NCI-H524 (cell line): ENCODE data around the gene FATE1.
A peak's percentile ranks its signal among the peaks of the same experiment; 100 is the strongest.

ENCODE experiments used
- DNase-seq, 2 experiments: peaks; one replicate each; lab custom pipeline; 2025; lab: John Stamatoyannopoulos, UW

The FATE1 gene

DNA sequence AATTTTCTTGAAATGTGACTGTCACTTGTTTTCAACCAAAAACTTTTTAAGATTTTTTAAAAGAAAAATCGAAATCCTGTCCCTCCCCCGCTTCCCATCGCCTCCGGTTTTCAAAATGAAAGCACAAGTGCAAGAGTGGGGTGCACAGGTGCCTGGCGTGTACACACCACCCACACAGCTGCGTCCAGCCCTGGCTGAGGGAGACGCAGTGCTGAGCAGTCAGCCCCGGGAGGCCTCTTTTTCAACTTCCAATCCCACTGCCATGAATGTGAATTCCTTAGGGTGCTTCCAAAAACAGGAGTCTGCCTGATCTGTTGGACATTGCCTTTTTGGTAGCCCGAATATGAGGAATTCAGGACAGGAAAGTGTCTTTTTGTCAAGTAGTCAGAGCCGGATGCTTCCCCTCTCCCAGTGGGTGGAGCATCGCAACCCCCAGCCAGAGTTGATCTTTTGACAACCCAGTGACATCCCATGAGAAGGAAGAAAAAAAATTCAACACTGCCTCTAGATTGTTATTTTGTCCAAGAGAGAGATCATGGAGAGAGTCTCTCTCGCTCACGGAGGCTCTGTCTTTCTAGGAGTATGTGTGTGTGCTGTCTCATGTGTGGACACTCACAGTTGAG, 11.7 kb upstream of the FATE1 start:
- no peak for DNase-seq

DNA sequence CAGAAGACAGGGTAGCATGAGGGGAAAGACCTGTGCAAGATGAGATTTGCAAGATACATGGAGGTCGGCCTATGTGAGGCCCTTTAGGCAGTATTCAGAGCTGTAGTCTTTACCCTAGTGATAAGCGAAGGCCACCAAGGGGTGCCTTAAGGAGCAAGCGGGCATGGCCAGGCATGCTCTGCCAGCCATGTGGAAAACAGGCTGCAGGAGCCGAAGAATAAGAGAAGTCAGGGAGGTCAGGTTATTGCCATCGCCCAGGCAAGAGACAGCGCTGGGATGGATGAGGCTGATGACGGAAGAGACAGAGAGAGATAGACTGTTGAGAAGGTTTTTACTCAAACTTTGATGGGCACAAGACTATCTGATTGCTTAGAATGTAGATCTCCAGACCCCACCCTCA, 7.0 kb upstream of the FATE1 start:
- DNase-seq: no peak

DNA sequence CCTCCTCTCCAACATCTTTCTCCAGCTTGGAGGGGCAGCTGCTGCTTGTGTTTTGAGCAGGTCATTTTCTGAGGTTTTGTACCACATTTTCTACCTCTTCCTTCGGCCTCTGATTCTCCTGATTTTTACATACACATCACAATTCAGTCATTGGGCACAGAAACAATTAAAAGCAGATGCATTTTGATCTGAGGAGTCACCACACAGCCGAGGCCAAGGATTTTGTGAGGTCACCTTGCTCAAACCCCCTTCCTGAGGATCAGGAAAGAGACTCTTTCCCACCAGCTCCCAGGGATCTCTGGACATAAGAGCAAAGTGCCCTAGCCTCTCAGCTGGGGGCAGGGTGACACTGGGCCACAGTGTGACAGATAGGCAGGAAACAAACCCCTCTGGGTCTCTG, 5.4 kb upstream of the FATE1 start:
- DNase-seq: no peak

DNA sequence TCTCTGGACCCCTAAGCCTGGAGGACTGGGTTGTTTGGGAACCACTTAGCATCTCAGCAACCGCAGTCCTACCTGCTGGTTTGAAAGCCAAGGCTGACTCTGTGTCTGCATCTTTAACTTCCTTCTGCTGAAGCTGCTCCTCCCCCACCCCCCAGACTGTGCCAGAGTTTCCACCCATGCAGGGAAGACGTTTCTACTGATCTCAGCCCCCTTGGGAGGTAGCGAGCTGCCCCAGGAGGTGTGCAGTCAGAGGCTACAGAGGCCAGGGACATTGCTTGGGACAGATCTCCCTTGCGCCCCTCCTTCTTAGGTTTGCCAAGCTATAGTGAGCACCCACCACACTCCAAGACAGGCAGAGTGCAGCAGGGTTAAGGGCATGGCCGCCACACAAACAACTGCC, 4.7 kb upstream of the FATE1 start:
- DNase-seq: no peak

DNA sequence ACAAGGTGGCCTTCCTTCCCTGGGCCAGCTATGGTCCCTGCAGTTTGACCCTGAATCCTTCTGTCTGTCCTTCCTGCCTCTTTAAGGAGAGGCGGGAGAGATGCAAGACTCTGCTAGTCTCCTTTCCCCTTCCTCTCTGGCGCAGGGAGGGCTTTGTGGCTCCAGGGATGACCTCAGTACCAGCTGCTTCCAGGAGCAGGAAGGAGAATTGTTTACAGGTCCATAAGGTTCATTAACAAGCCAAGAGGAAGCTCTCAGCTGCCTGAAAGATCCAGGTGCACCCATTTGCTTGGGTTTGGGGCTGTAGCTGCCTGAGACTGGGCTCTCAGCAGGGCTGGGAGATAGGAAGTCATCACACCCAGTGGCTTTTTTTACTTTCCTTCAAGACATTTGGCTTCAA, 4.0 kb upstream of the FATE1 start:
- DNase-seq: peak in 1 of 2 experiments; percentile 12

DNA sequence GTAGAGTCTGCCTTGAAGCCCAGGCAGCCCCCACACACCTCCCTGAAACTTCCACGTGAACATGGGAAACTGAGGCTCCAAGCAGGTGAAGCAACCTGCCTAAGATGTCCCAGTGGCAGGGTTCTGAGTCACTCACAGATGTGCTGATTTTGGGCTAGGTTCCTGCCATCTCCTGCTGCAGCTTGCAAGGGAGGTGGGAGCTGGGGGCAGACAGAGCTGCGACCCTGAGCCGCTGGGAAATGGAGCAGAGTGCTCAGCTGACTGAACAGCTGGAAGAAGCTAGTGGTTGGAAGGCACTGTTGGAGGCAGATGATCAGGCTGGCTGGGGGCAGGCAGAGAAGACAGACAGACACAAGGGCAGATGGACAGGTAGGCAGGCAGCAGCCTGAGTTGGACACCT, 3.6 kb upstream of the FATE1 start:
- no peak for DNase-seq

DNA sequence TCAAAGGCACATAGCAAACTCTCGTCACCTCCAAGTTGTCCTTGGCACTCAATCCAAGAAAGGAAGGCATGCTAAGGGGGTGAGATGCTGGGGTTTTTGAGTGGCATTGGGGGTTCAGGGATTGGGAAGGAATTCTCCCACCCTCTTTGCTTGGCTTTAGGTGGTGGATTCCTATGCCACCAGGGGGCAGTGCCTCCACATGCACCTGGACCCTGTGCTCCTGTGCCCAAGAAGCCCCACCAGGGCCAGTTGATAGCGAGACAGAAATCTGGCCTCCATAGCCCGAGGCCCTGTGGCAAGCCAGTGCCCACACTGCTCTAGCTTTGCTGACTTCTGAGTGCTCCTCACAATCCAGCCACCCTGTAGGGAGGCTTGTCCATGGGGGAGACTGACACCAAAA, 2.0 kb upstream of the FATE1 start:
- peak; percentile 23 to 49 for DNase-seq

DNA sequence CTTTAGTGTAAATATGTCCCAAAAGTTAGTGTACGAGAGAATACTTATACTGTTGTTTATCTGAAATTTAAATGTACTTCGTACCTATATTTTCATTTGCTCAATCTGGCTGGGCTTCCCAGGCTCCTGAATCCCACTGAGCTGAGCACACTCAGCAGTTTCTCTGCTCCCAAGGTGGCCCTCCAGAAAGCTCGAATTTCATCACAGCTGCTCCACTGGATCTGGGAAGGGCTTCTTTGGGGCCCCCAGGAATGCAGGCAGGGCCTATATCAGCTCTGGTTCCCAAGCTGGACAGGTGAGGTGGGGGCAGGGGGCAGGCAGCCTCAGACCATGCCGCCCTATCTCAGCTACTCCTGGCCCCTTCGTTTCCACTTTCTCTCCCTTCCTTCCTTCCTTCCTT, 1.5 kb upstream of the FATE1 start:
- DNase-seq: peak in 1 of 2 experiments; percentile 34

DNA sequence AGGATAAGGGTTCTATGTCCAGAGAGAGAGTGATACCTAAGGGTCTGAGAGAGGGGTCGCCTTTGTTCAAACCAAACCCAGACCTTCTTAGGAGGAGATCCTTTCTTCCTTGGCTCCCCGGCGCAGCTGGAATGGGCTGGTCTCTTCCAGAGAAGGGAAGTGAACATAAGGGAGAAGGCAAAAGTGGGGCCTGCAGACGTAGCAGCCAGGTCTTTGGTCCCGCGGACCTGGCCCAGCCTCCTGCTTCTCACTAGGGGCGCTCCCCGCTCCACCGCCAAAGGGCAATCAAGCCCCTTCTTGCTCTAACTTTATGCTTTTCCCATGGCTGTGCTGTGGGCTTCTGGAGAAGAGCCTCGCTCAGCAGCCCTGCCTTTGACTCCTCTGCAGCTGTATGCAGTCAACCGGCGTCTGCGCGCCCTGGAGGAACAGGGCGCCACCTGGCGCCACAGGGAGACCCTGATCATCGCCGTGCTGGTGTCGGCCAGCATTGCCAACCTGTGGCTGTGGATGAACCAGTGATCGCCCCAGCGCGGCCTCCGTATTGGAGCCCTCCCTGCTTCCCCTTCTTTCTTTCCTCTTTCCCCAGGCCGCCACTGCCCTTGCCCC, 6.5 kb downstream of the FATE1 start:
- DNase-seq: no peak

DNA sequence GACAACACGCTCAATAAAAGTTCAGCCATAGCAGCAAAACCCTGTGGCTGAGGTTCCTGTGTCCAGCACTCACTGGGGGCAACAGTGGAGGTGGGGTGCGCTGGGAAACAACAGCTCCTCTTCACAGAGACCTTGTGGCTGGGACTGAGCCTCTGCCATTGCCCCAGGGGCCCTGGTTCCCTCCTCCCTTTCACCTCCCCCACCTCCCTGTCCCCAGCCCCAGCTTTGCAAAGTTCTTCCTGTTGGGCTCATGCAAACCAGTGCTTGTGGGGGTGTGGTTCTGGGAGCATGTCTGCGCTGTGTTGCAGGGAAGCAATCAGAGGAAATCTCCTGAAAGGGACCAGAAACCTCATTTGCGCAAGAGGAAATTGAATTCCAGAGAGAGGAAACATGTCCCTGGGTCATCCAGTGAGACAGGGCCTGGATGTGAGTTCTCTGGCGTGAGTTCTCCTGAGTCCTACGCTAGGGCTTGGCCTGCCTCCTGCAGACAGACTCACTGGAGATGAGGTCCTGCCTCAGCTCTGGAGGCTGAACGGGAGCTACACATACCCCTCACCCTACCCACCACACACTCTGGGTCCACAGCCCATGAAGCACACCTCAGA, 7.4 kb downstream of the FATE1 start:
- DNase-seq: no peak

DNA sequence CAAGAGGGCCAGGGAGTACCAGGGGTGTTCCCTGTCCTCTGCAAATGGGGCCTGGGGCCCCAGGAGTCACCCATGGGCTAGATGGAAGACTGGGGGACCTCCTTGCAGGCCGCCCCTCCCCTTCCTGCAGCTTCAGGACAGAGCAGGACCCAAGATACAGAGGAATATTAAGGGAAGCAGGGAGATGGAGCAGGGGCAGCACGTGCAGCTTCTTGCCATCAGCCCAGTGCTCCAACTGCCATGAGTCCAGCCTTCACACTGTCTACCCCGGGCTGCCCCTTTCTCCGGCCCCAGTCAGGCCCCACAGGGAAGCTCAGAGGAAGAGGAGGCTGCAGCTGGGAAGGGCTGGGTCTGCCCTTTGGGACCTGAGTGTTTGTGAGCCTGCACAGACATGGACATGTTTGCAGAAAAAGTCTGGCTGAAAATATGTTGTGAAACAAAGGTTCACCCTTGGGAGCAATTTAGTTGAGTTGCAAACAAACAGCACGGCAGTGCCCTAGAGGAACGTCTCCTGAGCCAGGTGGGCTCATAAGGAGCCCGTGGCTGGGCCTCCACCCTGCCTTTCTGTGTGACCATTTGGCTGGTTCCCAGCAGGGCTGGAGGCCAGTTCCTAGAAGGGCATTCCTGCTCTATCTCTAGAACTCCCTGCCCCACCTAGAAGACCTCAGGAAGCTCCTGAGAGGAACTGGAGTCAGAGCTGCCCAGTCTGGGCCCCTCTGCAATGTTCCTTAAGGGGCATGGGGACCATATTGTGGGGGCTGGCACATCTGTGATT, 8.9 kb downstream of the FATE1 start:
- no peak for DNase-seq

DNA sequence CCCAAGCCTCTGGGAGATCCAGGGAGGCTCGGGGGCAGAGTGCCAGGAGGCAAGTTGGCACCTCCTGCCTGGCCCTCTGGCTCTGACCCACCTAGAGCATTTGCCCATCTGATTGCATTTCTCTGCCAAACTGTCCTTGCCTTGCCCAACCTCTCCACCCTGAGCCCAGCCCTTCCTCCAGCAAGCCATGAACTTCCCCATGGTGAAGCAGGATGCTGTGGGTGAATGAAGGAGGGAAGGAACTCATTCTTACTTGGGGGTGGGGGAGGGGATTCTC, 9.4 kb downstream of the FATE1 start:
- DNase-seq: no peak

DNA sequence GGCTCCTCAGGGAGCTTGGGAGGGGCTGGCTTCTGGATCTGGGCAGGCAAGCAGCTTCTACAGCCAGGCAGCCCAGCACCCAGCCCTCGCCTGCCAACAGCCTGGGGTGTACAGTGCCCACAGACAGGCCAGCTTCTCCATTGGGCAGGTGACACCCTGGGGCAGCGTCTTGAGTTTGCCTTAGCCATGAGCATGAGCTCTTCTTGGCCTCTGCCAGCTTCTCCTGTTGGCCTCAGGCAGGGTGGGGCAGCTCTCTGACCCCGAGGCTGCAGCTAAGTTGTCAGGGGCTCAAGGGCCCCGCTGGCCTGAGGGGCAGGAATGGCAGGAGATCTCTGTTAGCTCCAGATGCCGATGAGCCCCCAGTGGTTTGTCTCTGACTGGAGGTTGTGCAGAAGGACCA, 10.9 kb downstream of the FATE1 start:
- no peak for DNase-seq

DNA sequence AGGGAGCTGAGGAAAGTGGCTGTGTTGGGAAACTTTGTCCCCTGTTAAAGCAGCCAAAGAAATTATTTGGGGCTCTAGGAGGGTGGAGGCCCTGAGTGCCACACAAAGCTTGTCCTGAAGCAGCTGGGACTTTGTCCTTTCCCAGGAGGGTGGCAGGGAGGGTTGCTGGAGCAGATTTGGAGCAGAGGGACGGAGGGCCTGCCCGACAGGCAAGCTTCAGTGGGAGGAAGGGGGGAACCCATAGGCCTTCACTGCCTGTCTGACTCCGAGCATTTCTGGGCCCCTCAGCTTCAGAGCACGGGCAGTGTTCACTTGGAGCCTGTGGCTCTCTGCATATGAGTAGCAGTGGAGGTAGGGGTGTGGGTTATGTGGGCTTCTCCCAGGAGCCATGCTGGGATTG, 11.5 kb downstream of the FATE1 start:
- no peak for DNase-seq

DNA sequence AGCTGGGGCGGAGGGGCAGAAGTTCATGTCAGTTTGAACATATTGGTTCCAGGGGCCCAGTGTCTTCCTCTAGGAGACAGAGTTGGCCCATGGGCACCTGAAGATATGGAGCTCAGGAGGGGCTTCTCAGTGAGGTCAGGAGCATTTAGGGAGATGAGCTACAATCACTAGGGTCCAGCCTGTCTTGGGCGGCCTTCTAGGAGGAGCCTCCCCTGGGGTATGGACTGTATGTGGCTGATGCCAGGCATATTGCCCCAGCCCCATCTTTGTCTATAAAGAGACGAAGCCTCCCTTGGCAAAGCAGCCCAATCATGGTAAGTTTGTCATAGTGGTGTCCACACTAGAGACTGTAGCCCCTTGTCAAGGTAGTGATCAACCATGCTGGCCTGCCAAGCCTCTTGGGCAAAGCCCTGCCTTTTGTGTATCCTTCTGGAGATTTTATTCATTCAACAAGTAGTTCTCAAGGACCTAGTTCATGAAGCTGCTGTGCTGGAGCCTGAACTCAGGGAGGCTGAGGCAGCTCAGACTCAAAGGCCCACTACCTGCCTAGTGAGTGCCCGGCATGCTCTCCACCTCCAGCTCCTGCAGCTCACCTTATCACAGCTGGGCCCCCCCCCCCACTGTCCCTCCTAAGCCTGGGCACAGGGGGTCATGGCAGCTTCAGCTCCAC, 13.4 kb downstream of the FATE1 start:
- no peak for DNase-seq

DNA sequence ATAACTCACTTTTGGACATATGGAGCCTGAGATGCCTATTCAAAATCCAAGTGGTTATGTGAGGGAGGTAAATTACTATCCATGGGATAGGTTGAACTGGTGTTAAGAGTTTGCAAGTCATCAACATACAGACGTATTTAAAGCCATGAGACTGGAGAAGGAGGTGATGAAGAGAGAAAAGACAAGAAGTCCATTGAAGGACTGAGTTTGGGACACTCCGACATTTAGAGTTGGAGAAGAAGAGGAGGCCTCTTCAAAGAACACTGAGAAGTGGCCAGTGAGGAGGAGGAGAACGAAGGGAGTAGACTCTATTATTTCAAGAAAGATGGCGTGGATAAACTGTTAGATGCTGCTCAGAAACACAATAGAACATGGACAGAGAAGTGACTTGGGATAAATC, 18.6 kb downstream of the FATE1 start, which contains the start of gene CNGA2:
Gene CNGA2 (plus strand): TSS at position 301 of the 400 bp plus-strand sequence. CDS start 3,738 bp downstream, outside the sequence.
- no peak for DNase-seq

DNA sequence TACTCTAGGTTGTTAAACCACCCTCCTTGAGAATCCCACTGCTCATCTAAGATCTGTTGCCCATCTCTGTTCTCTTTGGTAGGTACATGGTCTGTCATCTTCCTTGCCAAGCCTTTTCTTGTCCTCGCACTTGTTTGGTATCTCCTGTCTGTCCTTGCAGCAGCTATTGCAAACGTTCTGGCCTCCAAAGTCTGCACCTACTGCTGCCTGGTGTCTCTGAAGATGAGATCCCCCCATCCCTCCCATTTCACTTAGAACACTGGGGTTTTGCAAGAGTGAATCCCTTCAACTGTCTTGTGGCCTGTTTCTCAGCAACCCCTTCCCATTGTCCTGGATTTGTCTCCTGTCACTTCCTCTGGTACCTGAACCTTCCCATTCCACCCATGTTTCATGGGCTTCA, 19.4 kb downstream of the FATE1 start:
- no peak for DNase-seq

DNA sequence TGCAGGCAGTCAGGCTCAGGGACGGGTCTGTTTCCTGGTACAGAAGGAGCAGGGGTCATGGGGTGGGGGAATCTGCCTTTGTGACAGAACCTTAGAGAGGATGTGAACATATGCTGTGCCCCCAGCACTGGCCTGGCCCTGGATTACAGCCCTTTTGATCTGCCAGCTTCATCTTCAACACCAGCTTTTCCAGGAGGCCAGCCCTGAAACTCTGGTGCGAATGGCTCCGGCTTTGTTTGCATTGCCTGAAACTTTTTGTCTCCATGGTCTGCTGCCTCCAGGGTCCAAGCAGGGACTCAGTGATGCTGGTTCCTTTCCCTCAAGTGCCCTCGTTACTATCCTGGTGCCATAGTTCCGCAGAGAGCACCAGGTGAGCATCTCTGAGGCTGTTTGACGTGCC, 20.9 kb downstream of the FATE1 start:
- DNase-seq: no peak

DNA sequence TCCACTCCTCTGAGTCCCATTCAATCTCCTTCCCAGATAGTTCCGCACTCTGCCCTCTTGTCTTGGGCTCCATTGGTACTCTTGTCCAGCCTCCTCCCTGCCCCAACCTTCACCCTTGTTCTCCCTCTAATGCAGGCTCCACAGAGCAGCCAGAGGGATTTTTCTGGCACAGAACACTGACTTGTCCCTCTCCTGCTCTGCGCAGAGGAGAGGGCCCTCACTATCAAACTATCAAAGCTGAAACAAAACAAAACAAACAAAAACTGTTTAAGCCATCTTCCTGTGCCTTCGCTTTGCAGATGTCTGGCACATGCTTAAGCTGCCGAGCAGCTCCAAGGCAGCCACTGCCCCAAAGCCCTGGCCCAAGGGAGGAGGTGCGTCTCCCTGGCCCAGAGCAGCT, 21.7 kb downstream of the FATE1 start:
- DNase-seq: no peak

DNA sequence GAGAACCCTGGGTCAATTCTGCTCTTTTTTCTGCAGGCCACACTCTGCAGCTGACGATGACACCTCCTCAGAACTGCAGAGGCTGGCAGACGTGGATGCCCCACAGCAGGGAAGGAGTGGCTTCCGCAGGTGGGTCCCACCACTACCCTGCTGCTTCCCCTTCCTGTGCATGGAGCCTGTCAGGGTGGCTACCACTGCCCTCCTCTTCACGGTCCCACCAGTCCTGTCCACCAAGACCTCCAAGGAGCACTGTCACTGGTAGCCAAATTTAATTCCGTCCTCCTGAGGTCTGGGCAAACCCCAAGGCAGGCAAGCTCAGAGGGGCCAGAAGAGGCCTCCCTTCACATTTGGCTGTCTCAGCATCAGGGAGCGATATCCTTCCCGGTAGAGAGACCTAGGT, 22.9 kb downstream of the FATE1 start:
- no peak for DNase-seq

DNA sequence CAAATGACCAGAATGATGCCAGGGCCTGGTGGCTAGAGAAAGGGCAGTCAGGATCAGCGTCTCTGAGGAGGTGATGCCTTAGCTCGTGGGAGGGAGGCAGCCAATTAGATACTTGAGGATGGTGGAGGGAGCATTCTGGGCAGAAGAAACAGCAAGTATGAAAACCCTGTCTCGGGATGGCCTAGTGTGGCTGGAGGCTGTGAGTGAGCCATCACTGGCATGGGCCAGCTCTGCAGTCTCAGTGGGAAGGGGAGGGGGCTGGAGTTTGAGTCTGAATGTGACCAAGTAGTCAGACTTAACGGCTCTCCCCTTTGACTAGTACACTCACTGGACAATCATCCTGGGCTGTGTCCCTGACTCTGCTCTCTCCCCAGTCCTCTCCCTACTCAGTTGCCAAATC, 25.8 kb downstream of the FATE1 start:
- no peak for DNase-seq

DNA sequence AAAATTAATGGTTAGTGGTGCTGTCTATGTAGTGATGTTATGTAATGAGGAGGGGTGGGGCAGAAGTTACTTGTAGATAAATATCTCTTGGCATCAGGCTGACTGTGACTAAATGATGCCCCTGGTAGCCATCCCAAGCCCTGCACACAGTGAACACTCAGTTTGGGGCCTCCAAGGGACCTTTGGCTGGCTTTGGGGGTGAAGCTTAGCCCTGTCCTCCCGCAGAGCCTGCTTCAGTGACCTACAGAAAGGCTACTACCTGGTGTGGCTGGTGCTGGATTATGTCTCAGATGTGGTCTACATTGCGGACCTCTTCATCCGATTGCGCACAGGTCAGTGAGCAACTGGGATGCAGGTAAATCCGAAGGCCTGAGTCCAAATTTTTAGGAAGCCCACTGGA, 26.5 kb downstream of the FATE1 start:
- DNase-seq: no peak
